ENCODE measurements around the gene ISG20.

The ISG20 gene

GRCh38 chr15:88610701-88611231 lies 28.1 kb upstream of the ISG20 start:
- Histone ChIP-seq H3K4me3 (ENCODE audit: low read length) (no peak overlapping the region), H3K36me3 (ENCODE audit: control insufficient read depth, low read depth, low read length) (no peaks in the 10 kb centered on the region), H3K4me1 (ENCODE audit: control insufficient read depth, low read depth, low read length) (peaks cover 52% of the 10 kb centered on the region), H3K27ac (ENCODE audit: low read length) (no peak overlapping the region), H3K9ac (ENCODE audit: low read length) (no peak overlapping the region), H3K9me3 (ENCODE audit: control insufficient read depth, low read depth, low read length) (no peaks in the 10 kb centered on the region), H3K27me3 (ENCODE audit: control insufficient read depth, insufficient read depth, low read length) (peaks cover 79% of the 10 kb centered on the region)

- Histone ChIP-seq H3K9me3 (ENCODE audit: control insufficient read depth, low read depth, low read length) (no peaks in the 10 kb centered on the region), H3K27me3 (ENCODE audit: control insufficient read depth, insufficient read depth, low read length) (peaks cover 63% of the 10 kb centered on the region), H3K9ac (ENCODE audit: low read length) (no peak overlapping the region), H3K4me1 (ENCODE audit: control insufficient read depth, low read depth, low read length) (peaks cover 50% of the 10 kb centered on the region), H3K36me3 (ENCODE audit: control insufficient read depth, low read depth, low read length) (no peaks in the 10 kb centered on the region), H3K4me3 (ENCODE audit: low read length) (no peak overlapping the region), H3K27ac (ENCODE audit: low read length) (no peak overlapping the region)
These were observed 26.5 kb upstream of the ISG20 start for GRCh38 chr15:88612186-88612796.

GRCh38 chr15:88613074-88613944 lies 25.5 kb upstream of the ISG20 start:
- peaks cover 50% of the 10 kb centered on the region for H3K4me1 ChIP-seq (ENCODE audit: control insufficient read depth, low read depth, low read length)

GRCh38 chr15:88615303-88616107 lies 23.3 kb upstream of the ISG20 start:
- H3K4me1 ChIP-seq (ENCODE audit: control insufficient read depth, low read depth, low read length): peaks cover 40% of the 10 kb centered on the region
- peaks cover 32% of the 10 kb centered on the region for H3K27me3 ChIP-seq (ENCODE audit: control insufficient read depth, insufficient read depth, low read length)
- no peaks in the 10 kb centered on the region for H3K9me3 ChIP-seq (ENCODE audit: control insufficient read depth, low read depth, low read length)
- H3K4me3 ChIP-seq (ENCODE audit: low read length): no peak overlapping the region
- H3K27ac ChIP-seq (ENCODE audit: low read length): no peak overlapping the region
- H3K36me3 ChIP-seq (ENCODE audit: control insufficient read depth, low read depth, low read length): no peaks in the 10 kb centered on the region
- no peak overlapping the region for H3K9ac ChIP-seq (ENCODE audit: low read length)

More at GRCh38 chr15:88613074-88613944, 25.5 kb upstream of the ISG20 start:
- no peak overlapping the region for H3K9ac ChIP-seq (ENCODE audit: low read length)
- H3K9me3 ChIP-seq (ENCODE audit: control insufficient read depth, low read depth, low read length): no peaks in the 10 kb centered on the region
- H3K27me3 ChIP-seq (ENCODE audit: control insufficient read depth, insufficient read depth, low read length): peaks cover 53% of the 10 kb centered on the region
- no peak overlapping the region for H3K27ac ChIP-seq (ENCODE audit: low read length)
- H3K36me3 ChIP-seq (ENCODE audit: control insufficient read depth, low read depth, low read length): no peaks in the 10 kb centered on the region
- H3K4me3 ChIP-seq (ENCODE audit: low read length): no peak overlapping the region

- Histone ChIP-seq H3K4me1 (ENCODE audit: control insufficient read depth, low read depth, low read length) (peaks cover 38% of the 10 kb centered on the region), H3K36me3 (ENCODE audit: control insufficient read depth, low read depth, low read length) (no peaks in the 10 kb centered on the region), H3K27me3 (ENCODE audit: control insufficient read depth, insufficient read depth, low read length) (peaks cover 25% of the 10 kb centered on the region), H3K27ac (ENCODE audit: low read length) (no peak overlapping the region), H3K9me3 (ENCODE audit: control insufficient read depth, low read depth, low read length) (no peaks in the 10 kb centered on the region), H3K4me3 (ENCODE audit: low read length) (no peak overlapping the region), H3K9ac (ENCODE audit: low read length) (no peak overlapping the region)
These were observed 22.6 kb upstream of the ISG20 start for GRCh38 chr15:88616240-88616639.

- Histone ChIP-seq H3K9ac (ENCODE audit: low read length) (no peak overlapping the region), H3K36me3 (ENCODE audit: control insufficient read depth, low read depth, low read length) (no peaks in the 10 kb centered on the region), H3K4me3 (ENCODE audit: low read length) (no peak overlapping the region), H3K27ac (ENCODE audit: low read length) (no peak overlapping the region), H3K27me3 (ENCODE audit: control insufficient read depth, insufficient read depth, low read length) (peaks cover 17% of the 10 kb centered on the region), H3K4me1 (ENCODE audit: control insufficient read depth, low read depth, low read length) (peaks cover 29% of the 10 kb centered on the region), H3K9me3 (ENCODE audit: control insufficient read depth, low read depth, low read length) (no peaks in the 10 kb centered on the region)
These were observed 21.6 kb upstream of the ISG20 start for GRCh38 chr15:88617031-88617722.

- no peaks in the 10 kb centered on the region for H3K36me3 ChIP-seq (ENCODE audit: control insufficient read depth, low read depth, low read length)
- H3K9ac ChIP-seq (ENCODE audit: low read length): no peak overlapping the region
- H3K27me3 ChIP-seq (ENCODE audit: control insufficient read depth, insufficient read depth, low read length): peaks cover 15% of the 10 kb centered on the region
These were observed 21.0 kb upstream of the ISG20 start for GRCh38 chr15:88617790-88618189.

GRCh38 chr15:88618686-88619085 lies 20.1 kb upstream of the ISG20 start:
- H3K27me3 ChIP-seq (ENCODE audit: control insufficient read depth, insufficient read depth, low read length): peaks cover 10% of the 10 kb centered on the region
- no peaks in the 10 kb centered on the region for H3K36me3 ChIP-seq (ENCODE audit: control insufficient read depth, low read depth, low read length)
- no peak overlapping the region for H3K27ac ChIP-seq (ENCODE audit: low read length)
- peaks cover 32% of the 10 kb centered on the region for H3K4me1 ChIP-seq (ENCODE audit: control insufficient read depth, low read depth, low read length)
- no peak overlapping the region for H3K9ac ChIP-seq (ENCODE audit: low read length)
- H3K4me3 ChIP-seq (ENCODE audit: low read length): no peak overlapping the region
- no peaks in the 10 kb centered on the region for H3K9me3 ChIP-seq (ENCODE audit: control insufficient read depth, low read depth, low read length)

More at GRCh38 chr15:88617790-88618189, 21.0 kb upstream of the ISG20 start:
- Histone ChIP-seq H3K9me3 (ENCODE audit: control insufficient read depth, low read depth, low read length) (no peaks in the 10 kb centered on the region), H3K4me1 (ENCODE audit: control insufficient read depth, low read depth, low read length) (peaks cover 27% of the 10 kb centered on the region), H3K27ac (ENCODE audit: low read length) (no peak overlapping the region), H3K4me3 (ENCODE audit: low read length) (no peak overlapping the region)

- no peaks in the 10 kb centered on the region for H3K27me3 ChIP-seq (ENCODE audit: control insufficient read depth, insufficient read depth, low read length)
- H3K9ac ChIP-seq (ENCODE audit: low read length): no peak overlapping the region
- H3K4me3 ChIP-seq (ENCODE audit: low read length): peak overlapping the region; percentile 11
- H3K36me3 ChIP-seq (ENCODE audit: control insufficient read depth, low read depth, low read length): peaks cover 2% of the 10 kb centered on the region
- peaks cover 34% of the 10 kb centered on the region for H3K4me1 ChIP-seq (ENCODE audit: control insufficient read depth, low read depth, low read length)
- no peaks in the 10 kb centered on the region for H3K9me3 ChIP-seq (ENCODE audit: control insufficient read depth, low read depth, low read length)
- H3K27ac ChIP-seq (ENCODE audit: low read length): no peak overlapping the region
These were observed 19.0 kb upstream of the ISG20 start for GRCh38 chr15:88619796-88620195.

- Histone ChIP-seq H3K4me3 (ENCODE audit: low read length) (peak within 1 kb of the TSS; percentile 90), H3K9me3 (ENCODE audit: control insufficient read depth, low read depth, low read length) (no peaks in the 10 kb centered on the region), H3K9ac (ENCODE audit: low read length) (peak within 1 kb of the TSS; percentile 87), H3K4me1 (ENCODE audit: control insufficient read depth, low read depth, low read length) (peaks cover 26% of the 10 kb centered on the region), H3K27me3 (ENCODE audit: control insufficient read depth, insufficient read depth, low read length) (no peaks in the 10 kb centered on the region), H3K36me3 (ENCODE audit: control insufficient read depth, low read depth, low read length) (peaks cover 10% of the 10 kb centered on the region), H3K27ac (ENCODE audit: low read length) (peak within 1 kb of the TSS; percentile 33)
These were observed 17.6 kb upstream of the ISG20 start, which contains the start of gene AEN for GRCh38 chr15:88620995-88621772. AEN (plus strand) TSS chr15:88621340; CDS start chr15:88626210, 4,870 bp downstream.
